ENCODE results near the gene CD19.

- TF ChIP-seq EP300 (conservative IDR thresholded peaks at IDR 0.05; ENCODE audit: poor library complexity, severe bottlenecking) (no peak), CTCF (IDR thresholded peaks at IDR 0.05; ENCODE audit: poor library complexity, severe bottlenecking) (no peak), RAD21 (conservative IDR thresholded peaks at IDR 0.05) (no peak), TAF1 (IDR thresholded peaks at IDR 0.05; ENCODE audit: low read depth) (no peak), POLR2AphosphoS5 (IDR thresholded peaks at IDR 0.05) (no peak), EZH2 (IDR thresholded peaks at IDR 0.05; ENCODE audit: borderline replicate concordance, insufficient read depth, low read length, poor library complexity, severe bottlenecking) (no peak), MXI1 (conservative IDR thresholded peaks at IDR 0.05; ENCODE audit: poor library complexity, severe bottlenecking) (no peak)
- TF ChIP-seq, protein P1, sequence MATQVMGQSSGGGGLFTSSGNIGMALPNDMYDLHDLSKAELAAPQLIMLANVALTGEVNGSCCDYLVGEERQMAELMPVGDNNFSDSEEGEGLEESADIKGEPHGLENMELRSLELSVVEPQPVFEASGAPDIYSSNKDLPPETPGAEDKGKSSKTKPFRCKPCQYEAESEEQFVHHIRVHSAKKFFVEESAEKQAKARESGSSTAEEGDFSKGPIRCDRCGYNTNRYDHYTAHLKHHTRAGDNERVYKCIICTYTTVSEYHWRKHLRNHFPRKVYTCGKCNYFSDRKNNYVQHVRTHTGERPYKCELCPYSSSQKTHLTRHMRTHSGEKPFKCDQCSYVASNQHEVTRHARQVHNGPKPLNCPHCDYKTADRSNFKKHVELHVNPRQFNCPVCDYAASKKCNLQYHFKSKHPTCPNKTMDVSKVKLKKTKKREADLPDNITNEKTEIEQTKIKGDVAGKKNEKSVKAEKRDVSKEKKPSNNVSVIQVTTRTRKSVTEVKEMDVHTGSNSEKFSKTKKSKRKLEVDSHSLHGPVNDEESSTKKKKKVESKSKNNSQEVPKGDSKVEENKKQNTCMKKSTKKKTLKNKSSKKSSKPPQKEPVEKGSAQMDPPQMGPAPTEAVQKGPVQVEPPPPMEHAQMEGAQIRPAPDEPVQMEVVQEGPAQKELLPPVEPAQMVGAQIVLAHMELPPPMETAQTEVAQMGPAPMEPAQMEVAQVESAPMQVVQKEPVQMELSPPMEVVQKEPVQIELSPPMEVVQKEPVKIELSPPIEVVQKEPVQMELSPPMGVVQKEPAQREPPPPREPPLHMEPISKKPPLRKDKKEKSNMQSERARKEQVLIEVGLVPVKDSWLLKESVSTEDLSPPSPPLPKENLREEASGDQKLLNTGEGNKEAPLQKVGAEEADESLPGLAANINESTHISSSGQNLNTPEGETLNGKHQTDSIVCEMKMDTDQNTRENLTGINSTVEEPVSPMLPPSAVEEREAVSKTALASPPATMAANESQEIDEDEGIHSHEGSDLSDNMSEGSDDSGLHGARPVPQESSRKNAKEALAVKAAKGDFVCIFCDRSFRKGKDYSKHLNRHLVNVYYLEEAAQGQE (IDR thresholded peaks at IDR 0.05; ENCODE audit: borderline replicate concordance), result no peak
Observed at GRCh38 chr16:28893291-28893690, 38.5 kb upstream of the CD19 start.

Measured in neural cell (in vitro differentiated cells).